AG04449 (cell line): ENCODE measurements around the gene ACKR2.

ENCODE experiments used
- CTCF ChIA-PET: fragments of 350-600 bp; formaldehyde crosslinking; extraction: SDS; loops from one replicate; lab custom pipeline; 2021; ENCODE audit warnings: antibody characterized with exemption; lab: Yijun Ruan, JAX
- POLR2A ChIA-PET: fragments of 400-600, 350-600 bp; formaldehyde crosslinking; extraction: SDS; loops from one replicate; lab custom pipeline; 2020; ENCODE audit warnings: antibody characterized with exemption, inconsistent platforms; lab: Yijun Ruan, JAX
- DNase-seq: peaks from one replicate; pipeline ENCODE4 v3.0.0-alpha.2; 2010; ENCODE audit warnings: low read depth, low spot score
- H3K4me3 ChIP-seq: 2 replicates; pipeline ENCODE4 v1.5.1; 2011; ENCODE audit warnings: low read depth, mild to moderate bottlenecking, control low read depth, low read length
- TF ChIP-seq, protein P1 (sequence below): IDR thresholded peaks from one replicate; pipeline ENCODE4 v1.5.1; 2011; ENCODE audit warnings: mild to moderate bottlenecking, moderate library complexity, low read length, control low read depth, inconsistent platforms; ENCODE audit not compliant: insufficient read depth; ENCODE audit errors: missing control alignments

ACKR2 gene

DNA sequence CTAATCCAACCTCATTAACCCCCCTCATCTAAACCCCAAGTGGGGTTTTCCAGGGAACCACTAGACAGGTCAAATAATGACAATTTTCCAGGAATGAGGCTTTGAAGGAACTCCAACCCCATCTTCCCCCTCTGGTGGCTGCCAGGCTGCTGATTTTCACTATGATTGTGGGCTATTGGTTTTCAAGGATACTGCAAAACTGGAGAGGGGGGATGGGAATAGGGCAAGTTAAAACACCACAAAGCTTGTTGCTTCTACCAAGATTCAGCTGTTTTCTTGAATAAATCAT is 86.3 kb downstream of the ACKR2 start:
- ChIA-PET CTCF (interaction anchor here (1.7 kb wide), 1 partner anchor 14 kb away, joined by 5 read pairs; no protein-coding TSS in a partner anchor), POLR2A (no interaction called here)
- TF ChIP-seq, protein P1, sequence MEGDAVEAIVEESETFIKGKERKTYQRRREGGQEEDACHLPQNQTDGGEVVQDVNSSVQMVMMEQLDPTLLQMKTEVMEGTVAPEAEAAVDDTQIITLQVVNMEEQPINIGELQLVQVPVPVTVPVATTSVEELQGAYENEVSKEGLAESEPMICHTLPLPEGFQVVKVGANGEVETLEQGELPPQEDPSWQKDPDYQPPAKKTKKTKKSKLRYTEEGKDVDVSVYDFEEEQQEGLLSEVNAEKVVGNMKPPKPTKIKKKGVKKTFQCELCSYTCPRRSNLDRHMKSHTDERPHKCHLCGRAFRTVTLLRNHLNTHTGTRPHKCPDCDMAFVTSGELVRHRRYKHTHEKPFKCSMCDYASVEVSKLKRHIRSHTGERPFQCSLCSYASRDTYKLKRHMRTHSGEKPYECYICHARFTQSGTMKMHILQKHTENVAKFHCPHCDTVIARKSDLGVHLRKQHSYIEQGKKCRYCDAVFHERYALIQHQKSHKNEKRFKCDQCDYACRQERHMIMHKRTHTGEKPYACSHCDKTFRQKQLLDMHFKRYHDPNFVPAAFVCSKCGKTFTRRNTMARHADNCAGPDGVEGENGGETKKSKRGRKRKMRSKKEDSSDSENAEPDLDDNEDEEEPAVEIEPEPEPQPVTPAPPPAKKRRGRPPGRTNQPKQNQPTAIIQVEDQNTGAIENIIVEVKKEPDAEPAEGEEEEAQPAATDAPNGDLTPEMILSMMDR: no peak
- H3K4me3 ChIP-seq: no peak overlapping the region
- DNase-seq: no peak

DNA sequence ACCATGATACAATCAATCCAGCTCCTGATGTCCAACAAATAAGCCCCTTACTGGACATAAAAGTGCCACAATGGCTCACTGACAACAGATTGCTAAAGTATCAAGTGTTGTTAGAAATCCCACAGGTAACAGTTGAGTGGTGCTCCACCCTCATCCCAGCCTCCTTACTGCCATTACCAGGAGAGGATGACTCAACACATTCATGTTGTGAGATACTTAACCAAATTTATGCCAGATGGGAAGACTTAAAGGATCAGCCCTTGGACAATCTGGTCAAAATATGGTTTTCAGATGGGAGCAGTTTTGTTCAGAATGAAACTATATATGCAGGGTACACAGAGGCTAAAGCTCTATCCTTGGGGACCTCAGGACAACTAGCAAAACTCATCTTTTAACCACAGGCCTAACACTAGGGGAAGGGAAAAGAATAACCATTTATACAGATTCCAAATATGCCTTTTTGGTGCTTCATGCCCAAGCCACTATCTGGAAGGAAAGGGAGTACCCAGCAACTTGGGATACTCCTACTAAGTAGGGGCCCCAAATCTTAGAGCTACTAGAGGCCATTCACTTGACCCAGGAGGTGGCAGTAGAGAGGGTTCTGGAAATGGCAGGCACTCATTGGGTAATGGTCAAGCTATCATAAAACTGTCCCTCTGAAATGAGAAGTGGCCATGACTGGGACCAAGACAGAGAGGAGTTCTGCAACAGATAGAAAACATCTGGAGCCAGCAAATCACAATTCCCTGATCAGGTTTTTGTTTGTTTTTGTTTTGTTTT is 89.8 kb downstream of the ACKR2 start:
- CTCF ChIA-PET: no interaction called here
- no peak overlapping the region for H3K4me3 ChIP-seq
- TF ChIP-seq, protein P1: no peak
- DNase-seq: no peak
- POLR2A ChIA-PET: no interaction called here

GRCh38 chr3:42900226-42901072 is 91.2 kb downstream of the ACKR2 start:
- ChIA-PET CTCF (no interaction called here), POLR2A (no interaction called here)
- DNase-seq: no peak
- no peak overlapping the region for H3K4me3 ChIP-seq
- TF ChIP-seq, protein P1: no peak

DNA sequence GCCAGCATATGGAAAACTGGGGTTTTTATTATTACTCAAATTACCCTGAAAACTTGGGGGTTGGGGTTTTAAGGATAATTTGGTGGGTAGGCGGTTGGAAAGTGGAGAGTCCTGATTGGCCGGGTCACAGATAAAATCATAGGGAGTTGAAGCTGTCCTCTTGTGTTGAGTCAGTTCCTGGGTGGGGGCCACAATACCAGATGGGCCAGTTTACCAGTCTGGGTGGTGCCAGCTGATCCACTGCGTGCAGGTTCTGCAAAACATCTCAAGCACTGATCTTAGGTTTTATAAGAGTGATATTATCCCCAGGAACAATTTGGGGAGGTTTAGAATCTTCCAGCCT is 91.8 kb downstream of the ACKR2 start:
- CTCF ChIA-PET: no interaction called here
- H3K4me3 ChIP-seq: no peak overlapping the region
- TF ChIP-seq, protein P1: no peak
- POLR2A ChIA-PET: no interaction called here
- no peak for DNase-seq

DNA sequence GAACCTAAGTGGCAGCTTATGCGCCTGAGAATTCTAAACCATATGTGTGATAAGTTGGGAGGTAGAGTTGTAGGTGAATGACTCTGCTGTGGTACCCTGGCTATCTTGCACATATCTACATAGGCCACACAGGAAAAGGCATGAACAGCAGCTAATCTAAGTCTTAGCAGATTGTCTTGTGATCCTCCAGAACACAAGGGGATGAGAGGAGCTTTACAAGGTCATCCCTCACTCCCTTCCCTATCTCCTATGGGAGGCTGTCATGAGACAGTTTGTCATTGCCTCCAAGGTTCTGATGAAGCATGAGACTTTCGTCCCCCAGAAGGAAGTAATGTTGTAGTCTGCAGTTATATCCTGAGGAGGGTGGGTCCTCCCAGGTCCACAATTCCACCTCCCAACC is 93.0 kb downstream of the ACKR2 start:
- no peak for DNase-seq
- no peak overlapping the region for H3K4me3 ChIP-seq
- CTCF ChIA-PET: no interaction called here
- POLR2A ChIA-PET: no interaction called here
- TF ChIP-seq, protein P1: no peak

- CTCF ChIA-PET: no interaction called here
- H3K4me3 ChIP-seq: no peak overlapping the region
- POLR2A ChIA-PET: no interaction called here
- TF ChIP-seq, protein P1: no peak
- no peak for DNase-seq
Observed at GRCh38 chr3:42904076-42904475, 94.8 kb downstream of the ACKR2 start.
